GM18526 (cell line): Measurements from ENCODE around the gene RELN.

Experiments
- POLR2A ChIP-seq: IDR thresholded peaks from 3 replicates; pipeline ENCODE4 v1.6.1; 2011; ENCODE audit not compliant: insufficient read length; ENCODE audit errors: extremely low read depth

Gene RELN

DNA sequence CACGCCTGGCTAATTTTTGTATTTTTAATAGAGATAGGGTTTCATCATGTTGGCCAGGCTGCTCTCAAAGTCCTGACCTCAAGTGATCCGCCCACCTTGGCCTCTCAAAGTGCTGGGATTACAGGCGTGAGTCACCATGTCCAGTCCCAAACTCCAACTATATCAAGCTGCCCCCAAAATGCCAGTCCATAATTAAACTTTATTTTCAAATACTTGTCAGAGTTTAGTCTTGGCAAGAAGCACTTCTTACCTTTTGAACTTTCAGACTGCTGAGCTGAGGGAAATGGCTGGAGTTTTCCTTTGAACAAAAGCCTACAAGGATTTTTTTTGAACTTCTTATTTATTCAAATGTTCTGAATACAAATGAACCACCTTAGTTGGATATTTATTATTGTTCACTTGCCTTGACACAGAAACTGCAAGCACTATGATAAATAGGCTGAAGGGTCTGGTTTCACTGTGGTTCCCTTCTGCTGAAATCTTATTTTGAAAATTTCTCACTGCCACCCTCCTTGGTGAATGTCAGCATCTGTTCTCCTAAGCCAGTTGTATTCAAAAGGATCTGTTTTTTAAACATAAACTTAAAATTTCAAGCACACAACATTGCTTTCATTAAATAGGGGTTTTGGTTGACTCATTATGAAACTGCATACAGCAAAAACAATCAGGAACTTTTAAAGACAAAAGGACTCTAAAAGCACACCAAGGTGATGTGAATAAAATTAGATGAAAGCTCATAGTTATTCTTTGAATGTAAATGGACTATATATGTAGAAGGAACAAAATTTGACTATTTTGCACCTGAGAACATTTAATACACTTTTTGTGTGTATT, 441.8 kb downstream of the RELN start:
- TF ChIP-seq POLR2A = no peak

DNA sequence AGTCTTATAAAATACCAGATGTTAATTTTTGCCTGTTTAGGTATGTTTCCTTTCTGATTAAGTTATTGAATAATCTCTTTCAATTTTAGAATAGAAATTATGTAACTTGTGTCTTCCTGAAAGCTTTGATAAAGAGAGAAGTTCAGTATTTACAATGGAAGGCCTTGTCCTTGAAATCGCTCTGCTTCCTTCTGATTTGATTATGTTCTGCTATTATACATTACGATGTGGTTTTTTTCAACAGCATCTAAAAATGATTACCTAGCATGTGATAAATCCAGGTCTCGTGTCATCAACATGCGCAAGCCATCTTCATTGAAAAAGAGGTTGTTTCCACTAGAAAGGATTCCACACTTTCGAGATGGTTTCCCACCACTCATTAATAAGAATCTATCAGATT, 447.0 kb downstream of the RELN start:
- no peak for TF ChIP-seq POLR2A

- no peak for TF ChIP-seq POLR2A
Measured at GRCh38 chr7:103541947-103542346, 447.5 kb downstream of the RELN start.

- TF ChIP-seq POLR2A = no peak
Measured at GRCh38 chr7:103541026-103541425, 448.4 kb downstream of the RELN start.

- TF ChIP-seq POLR2A = no peak
Measured at GRCh38 chr7:103540338-103540737, 449.1 kb downstream of the RELN start.

GRCh38 chr7:103539875-103540274, 449.6 kb downstream of the RELN start:
- no peak for TF ChIP-seq POLR2A

DNA sequence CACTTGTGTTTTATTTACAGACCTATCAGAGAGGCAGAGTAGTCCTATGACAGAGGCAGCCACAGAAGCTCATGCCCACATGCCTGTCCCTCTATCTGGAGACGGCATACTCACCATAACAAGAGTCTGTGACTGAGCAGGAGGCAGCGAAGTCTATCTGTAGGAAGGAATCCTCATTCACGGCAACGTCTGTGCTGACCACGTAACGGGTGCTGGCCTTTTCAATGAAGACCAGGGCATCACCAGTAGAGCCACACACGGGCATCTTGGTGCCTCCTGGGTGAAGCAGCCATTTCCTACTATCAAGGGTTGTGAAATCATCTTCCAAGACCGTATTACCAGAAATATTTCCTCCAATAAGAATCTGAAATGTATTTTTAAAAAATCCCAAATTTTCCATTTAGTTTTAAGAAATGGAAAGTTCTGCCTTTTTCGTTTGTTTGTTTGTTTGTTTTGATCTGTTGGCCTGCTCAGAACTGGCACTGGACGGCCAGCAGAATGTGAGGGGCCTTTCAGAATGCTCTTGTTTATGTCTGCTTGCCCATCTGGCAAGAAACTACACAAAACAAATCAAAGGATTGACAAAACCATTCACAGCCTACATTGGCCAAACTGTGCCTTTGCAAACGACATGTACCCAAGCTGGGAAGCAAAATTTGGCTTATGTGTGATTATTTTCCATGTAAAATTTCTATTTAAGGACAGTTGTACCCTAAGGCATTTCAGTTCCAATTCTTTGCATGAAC, 450.3 kb downstream of the RELN start:
- TF ChIP-seq POLR2A = no peak

DNA sequence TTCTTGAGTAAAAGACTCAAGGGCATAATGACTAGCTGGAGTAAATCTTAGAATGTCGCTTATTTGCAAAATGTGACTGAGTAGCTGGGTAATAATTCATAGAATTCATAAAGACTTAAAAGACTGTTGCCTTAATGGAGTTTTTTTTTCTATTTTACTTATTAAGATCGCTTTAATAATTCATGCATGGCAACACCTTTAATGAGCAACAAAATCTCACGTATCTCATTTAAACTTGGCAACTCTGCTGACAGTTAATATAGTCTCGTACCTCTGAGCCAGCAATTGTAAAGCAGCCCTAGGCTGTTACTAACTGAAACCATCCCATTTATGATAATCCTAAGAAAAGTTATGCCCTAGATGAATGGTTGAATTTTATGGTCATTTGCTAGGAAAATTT, 455.7 kb downstream of the RELN start:
- no peak for TF ChIP-seq POLR2A

DNA sequence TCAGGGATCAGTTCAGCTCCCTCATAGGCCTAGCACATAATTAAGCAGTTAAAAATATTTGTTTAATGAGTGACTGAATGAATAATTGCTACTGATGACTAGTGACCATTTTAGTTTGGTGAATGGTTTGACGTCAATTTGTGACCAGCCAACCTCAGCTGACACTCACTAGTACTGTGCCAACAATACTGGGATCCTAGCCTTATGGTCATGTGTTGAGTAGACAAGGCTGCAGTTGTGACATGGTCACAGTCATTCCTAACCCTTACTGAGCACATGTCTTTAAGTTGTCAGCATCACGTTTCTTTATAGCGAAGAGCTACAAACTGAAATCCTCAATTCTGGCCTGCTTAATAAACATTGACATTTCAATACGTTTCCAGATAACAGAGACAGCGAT, 456.5 kb downstream of the RELN start:
- TF ChIP-seq POLR2A = no peak

GRCh38 chr7:103528152-103528551, 461.3 kb downstream of the RELN start:
- TF ChIP-seq POLR2A = no peak

- no peak for TF ChIP-seq POLR2A
Measured at GRCh38 chr7:103525937-103526336, 463.5 kb downstream of the RELN start.

DNA sequence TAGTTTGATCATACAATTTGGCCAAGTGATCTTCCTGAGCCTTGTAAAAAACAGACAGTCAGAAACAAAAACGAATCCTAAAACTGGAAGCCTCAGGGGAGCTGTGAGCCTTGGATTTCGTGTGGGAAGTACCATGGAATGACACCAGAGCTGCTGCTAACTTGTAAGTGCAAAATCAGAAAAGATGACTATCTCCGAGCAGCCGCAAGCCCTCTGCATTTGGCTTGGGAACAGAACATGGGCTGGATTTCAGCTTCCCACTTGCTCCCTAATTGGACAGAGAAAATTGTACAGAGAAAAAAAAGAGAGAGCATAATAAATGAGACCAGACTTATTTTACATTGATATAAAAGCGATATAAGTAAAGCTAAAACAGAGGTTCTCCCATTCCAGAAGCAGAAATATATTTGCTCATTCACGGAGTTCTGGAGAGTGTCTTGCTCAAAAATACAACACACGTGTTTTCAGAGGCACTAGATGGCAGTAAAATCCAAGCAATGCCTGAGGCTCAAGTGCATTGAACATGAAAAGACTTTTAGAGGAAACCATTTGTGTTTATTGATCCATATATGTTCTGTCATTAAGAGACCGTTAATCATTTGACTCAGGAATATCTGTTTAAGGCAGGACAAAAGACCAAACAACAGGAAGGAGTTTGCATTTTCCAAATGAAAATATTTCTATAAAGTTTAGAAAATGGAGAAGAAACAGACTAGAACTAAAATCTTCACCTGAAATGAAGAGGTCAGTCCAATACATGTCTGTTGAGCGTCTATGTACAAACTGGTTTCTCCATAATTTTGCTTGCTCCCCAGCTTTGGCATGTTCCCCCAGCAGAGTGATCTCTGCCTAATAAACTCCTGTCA, 465.2 kb downstream of the RELN start:
- TF ChIP-seq POLR2A = no peak

DNA sequence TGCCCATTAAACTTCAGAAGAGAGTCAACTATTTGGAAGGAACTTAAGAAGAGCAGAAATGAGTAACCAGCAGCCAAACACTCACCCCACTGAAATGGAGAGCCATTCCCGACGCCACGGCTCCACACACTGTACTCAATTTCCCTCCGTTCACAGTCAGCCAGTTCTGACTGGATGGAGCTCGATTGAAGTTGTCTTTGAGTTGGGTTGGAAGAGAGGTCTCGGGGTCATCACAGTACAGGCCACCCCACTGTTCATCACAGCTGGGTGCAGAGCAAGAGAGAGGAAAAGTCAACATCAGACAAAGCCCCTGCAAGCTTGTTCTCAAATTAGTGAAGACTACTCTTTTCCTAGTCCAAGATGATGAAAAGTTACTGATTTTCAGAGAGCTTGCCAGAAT, 467.5 kb downstream of the RELN start:
- no peak for TF ChIP-seq POLR2A

DNA sequence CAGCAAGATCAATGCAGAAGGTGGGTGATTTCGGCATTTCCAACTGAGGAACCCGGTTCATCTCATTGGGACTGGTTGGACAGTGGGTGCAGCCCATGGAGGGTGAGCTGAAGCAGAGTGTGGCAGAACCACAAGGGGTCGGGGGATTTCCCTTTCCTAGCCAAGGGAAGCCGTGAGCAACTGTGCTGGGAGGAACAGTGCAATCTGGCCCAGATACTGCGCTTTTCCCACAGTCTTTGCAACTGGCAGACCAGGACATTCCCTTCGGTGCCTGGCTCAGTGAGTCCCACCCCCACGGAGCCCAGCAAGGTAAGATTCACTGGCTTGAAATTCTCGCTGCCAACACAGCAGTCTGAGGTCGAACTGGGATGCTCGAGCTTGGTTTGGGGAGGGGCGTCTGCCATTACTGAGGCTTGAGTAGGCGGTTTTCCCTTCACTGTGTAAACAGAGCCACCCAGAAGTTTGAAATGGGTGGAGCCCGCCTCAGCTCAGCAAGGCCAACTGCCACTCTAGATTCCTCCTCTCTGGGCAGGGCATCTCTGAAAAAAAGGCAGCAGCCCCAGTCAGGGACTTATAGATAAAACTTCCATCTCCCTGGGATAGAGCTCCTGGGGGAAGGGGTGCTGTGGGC, 484.8 kb downstream of the RELN start:
- TF ChIP-seq POLR2A = no peak

GRCh38 chr7:103501206-103501605, 488.3 kb downstream of the RELN start:
- no peak for TF ChIP-seq POLR2A
